SJCRH30 (cell line): Measurements from ENCODE around the gene UGT1A3. TPM values are rescaled to one million over a fixed set of nuclear protein-coding genes. Genes with fewer than 3 reads are reported as not detected.
A peak's percentile ranks its signal among the peaks of the same experiment; 100 is the strongest.
"Not testable (repeated sequence)": the region's sequence is repeated elsewhere in the genome, so short reads cannot be mapped to it uniquely, and the experiment has no call there.

Experiments used
- DNase-seq, 2 experiments: peaks; one replicate each; pipeline ENCODE4 v3.0.0-alpha.2; 2015 to 2020
- H3K27ac ChIP-seq: fragments of 250-450 bp; sonication (Bioruptor Pico); 2 replicates; pipeline ENCODE4 v1.5.1; 2020; ENCODE audit warnings: mild to moderate bottlenecking, moderate library complexity
- H3K27me3 ChIP-seq: fragments of 250-450 bp; sonication (Bioruptor Pico); 2 replicates; pipeline ENCODE4 v1.5.1; 2020; ENCODE audit warnings: mild to moderate bottlenecking, moderate library complexity
- H3K36me3 ChIP-seq: fragments of 250-450 bp; sonication (Bioruptor Pico); 2 replicates; pipeline ENCODE4 v1.5.1; 2020; ENCODE audit warnings: mild to moderate bottlenecking, moderate library complexity
- H3K4me1 ChIP-seq: fragments of 250-450 bp; sonication (Bioruptor Pico); 2 replicates; pipeline ENCODE4 v1.5.1; 2020; ENCODE audit warnings: mild to moderate bottlenecking, moderate library complexity
- H3K4me3 ChIP-seq: fragments of 250-450 bp; sonication (Bioruptor Pico); 2 replicates; pipeline ENCODE4 v1.5.1; 2020; ENCODE audit warnings: mild to moderate bottlenecking, moderate library complexity
- H3K9me3 ChIP-seq: fragments of 250-450 bp; sonication (Bioruptor Pico); replicated peaks from 2 replicates; pipeline ENCODE4 v1.5.1; 2020; ENCODE audit warnings: mild to moderate bottlenecking, moderate library complexity
- total RNA-seq: library from RNA; depleted of rRNA; stranded (reverse); fragments of >200 nt; shearing (Covaris generic); gene quantifications from 2 replicates; pipeline ENCODE4 v1.2.3, GENCODE V29; 2014

UGT1A3 gene
- total RNA-seq, 1 experiment from 2014 or later = not detected

GRCh38 chr2:233699424-233700027 is 29.3 kb upstream of the UGT1A3 start:
- H3K9me3 ChIP-seq = no peaks in the 10 kb centered on the region; the same call in 1 of the 2 replicates
- H3K27ac ChIP-seq = no peak overlapping the region
- H3K4me1 ChIP-seq = no peaks in the 10 kb centered on the region
- no peak overlapping the region for H3K4me3 ChIP-seq
- H3K27me3 ChIP-seq = no peaks in the 10 kb centered on the region
- no peaks in the 10 kb centered on the region for H3K36me3 ChIP-seq
- no peak for DNase-seq

- Histone ChIP-seq H3K4me1 (no peaks in the 10 kb centered on the region), H3K36me3 (no peaks in the 10 kb centered on the region), H3K9me3 (no peaks in the 10 kb centered on the region; the same call in 1 of the 2 replicates), H3K27me3 (no peaks in the 10 kb centered on the region), H3K27ac (no peak overlapping the region), H3K4me3 (no peak overlapping the region)
- DNase-seq = no peak
Observed at GRCh38 chr2:233700028-233700635, 28.7 kb upstream of the UGT1A3 start.

- not testable (repeated sequence) for H3K27me3 ChIP-seq, H3K4me1 ChIP-seq, H3K36me3 ChIP-seq, DNase-seq, H3K4me3 ChIP-seq, H3K9me3 ChIP-seq, H3K27ac ChIP-seq
Observed at GRCh38 chr2:233700842-233701241, 28.0 kb upstream of the UGT1A3 start.

- H3K4me3 ChIP-seq = no peak overlapping the region
- no peak for DNase-seq
- no peaks in the 10 kb centered on the region for H3K9me3 ChIP-seq
- H3K27me3 ChIP-seq = no peaks in the 10 kb centered on the region
- no peaks in the 10 kb centered on the region for H3K36me3 ChIP-seq
- H3K4me1 ChIP-seq = no peaks in the 10 kb centered on the region
- H3K27ac ChIP-seq = no peak overlapping the region
Observed at GRCh38 chr2:233702238-233702637, 26.6 kb upstream of the UGT1A3 start.

- Histone ChIP-seq H3K36me3 (no peaks in the 10 kb centered on the region), H3K27ac (no peak overlapping the region), H3K9me3 (no peaks in the 10 kb centered on the region), H3K27me3 (no peaks in the 10 kb centered on the region), H3K4me3 (no peak overlapping the region), H3K4me1 (no peaks in the 10 kb centered on the region)
- no peak for DNase-seq
Observed at GRCh38 chr2:233705911-233706506, 22.8 kb upstream of the UGT1A3 start.

- H3K36me3 ChIP-seq = no peaks in the 10 kb centered on the region
- H3K4me3 ChIP-seq = no peak overlapping the region
- DNase-seq = no peak
- H3K9me3 ChIP-seq = no peaks in the 10 kb centered on the region
- H3K27ac ChIP-seq = no peak overlapping the region
- no peaks in the 10 kb centered on the region for H3K4me1 ChIP-seq
- H3K27me3 ChIP-seq = no peaks in the 10 kb centered on the region
Observed at GRCh38 chr2:233706720-233707119, 22.1 kb upstream of the UGT1A3 start.

GRCh38 chr2:233707940-233708644 is 20.8 kb upstream of the UGT1A3 start:
- no peaks in the 10 kb centered on the region for H3K27me3 ChIP-seq
- H3K4me1 ChIP-seq = no peaks in the 10 kb centered on the region
- no peaks in the 10 kb centered on the region for H3K36me3 ChIP-seq
- no peaks in the 10 kb centered on the region for H3K9me3 ChIP-seq
- H3K27ac ChIP-seq = no peak overlapping the region
- H3K4me3 ChIP-seq = no peak overlapping the region
- DNase-seq = no peak

- Histone ChIP-seq H3K9me3 (no peaks in the 10 kb centered on the region), H3K4me1 (no peaks in the 10 kb centered on the region), H3K27ac (no peak overlapping the region), H3K4me3 (no peak overlapping the region), H3K27me3 (no peaks in the 10 kb centered on the region), H3K36me3 (no peaks in the 10 kb centered on the region)
- DNase-seq = peak; percentile 15 to 45
Observed at GRCh38 chr2:233708942-233709341, 19.9 kb upstream of the UGT1A3 start.

- no peaks in the 10 kb centered on the region for H3K9me3 ChIP-seq
- no peaks in the 10 kb centered on the region for H3K27me3 ChIP-seq
- H3K4me1 ChIP-seq = no peaks in the 10 kb centered on the region
- no peak overlapping the region for H3K4me3 ChIP-seq
- no peaks in the 10 kb centered on the region for H3K36me3 ChIP-seq
- peak; percentile 83 to 89 for DNase-seq
- no peak overlapping the region for H3K27ac ChIP-seq
Observed at GRCh38 chr2:233711312-233712008, 17.4 kb upstream of the UGT1A3 start.

GRCh38 chr2:233712611-233713261 is 16.1 kb upstream of the UGT1A3 start, which contains the start of gene UGT1A5:
Gene UGT1A5, plus strand, starts transcription at chr2:233712907. Its CDS starts 85 bp downstream, at chr2:233712992.
- Histone ChIP-seq H3K27ac (no peak within 1 kb of the TSS), H3K4me1 (no peaks in the 10 kb centered on the region), H3K9me3 (no peaks in the 10 kb centered on the region), H3K27me3 (no peaks in the 10 kb centered on the region), H3K4me3 (no peak within 1 kb of the TSS), H3K36me3 (no peaks in the 10 kb centered on the region)
- DNase-seq = no peak

- Histone ChIP-seq H3K27me3 (no peaks in the 10 kb centered on the region), H3K27ac (no peak overlapping the region), H3K9me3 (no peaks in the 10 kb centered on the region), H3K4me1 (no peaks in the 10 kb centered on the region), H3K36me3 (no peaks in the 10 kb centered on the region), H3K4me3 (no peak overlapping the region)
- no peak for DNase-seq
Observed at GRCh38 chr2:233713262-233713615, 15.6 kb upstream of the UGT1A3 start.

GRCh38 chr2:233714121-233714520 is 14.7 kb upstream of the UGT1A3 start:
- DNase-seq = no peak
- Histone ChIP-seq H3K4me3 (no peak overlapping the region), H3K4me1 (no peaks in the 10 kb centered on the region), H3K27ac (no peak overlapping the region), H3K27me3 (no peaks in the 10 kb centered on the region), H3K9me3 (no peaks in the 10 kb centered on the region), H3K36me3 (no peaks in the 10 kb centered on the region)

GRCh38 chr2:233718552-233718951 is 10.3 kb upstream of the UGT1A3 start, which contains the start of gene UGT1A4:
Gene UGT1A4, plus strand, starts transcription at chr2:233718736. Its CDS starts 85 bp downstream, at chr2:233718821.
- Histone ChIP-seq H3K27ac (no peak within 1 kb of the TSS), H3K9me3 (no peaks in the 10 kb centered on the region), H3K4me3 (no peak within 1 kb of the TSS), H3K4me1 (no peaks in the 10 kb centered on the region), H3K36me3 (no peaks in the 10 kb centered on the region), H3K27me3 (peaks cover 8% of the 10 kb centered on the region; the same call in 1 of the 2 replicates)
- no peak for DNase-seq

- DNase-seq, H3K36me3 ChIP-seq, H3K4me3 ChIP-seq, H3K27ac ChIP-seq, H3K4me1 ChIP-seq, H3K9me3 ChIP-seq, H3K27me3 ChIP-seq: not testable (repeated sequence)
Observed at GRCh38 chr2:233736868-233737653, 8.2 kb downstream of the UGT1A3 start.
